Left cardiac atrium (tissue), 4 donors: Measurements from ENCODE around the gene ZNF215. TPM values are rescaled to one million over a fixed set of nuclear protein-coding genes. Genes with fewer than 3 reads are reported as not detected.
A peak's percentile ranks its signal among the peaks of the same experiment; 100 is the strongest.
"Not testable (repeated sequence)": the region's sequence is repeated elsewhere in the genome, so short reads cannot be mapped to it uniquely, and the experiment has no call there.

Experiments used
- ATAC-seq, 2 donors: fragments of 200-7000 bp; cut with Tn5 transposase; one replicate each; pipeline ENCODE4 v1.9.1; 2020; ENCODE audit warnings: mild to moderate bottlenecking in 2 of 2, moderate library complexity in 2 of 2
- DNase-seq: peaks from one replicate; pipeline ENCODE4 v3.0.0-alpha.2; 2020
- intact Hi-C, 2 donors: fragments of 100-400 bp; cut with DNase I; formaldehyde crosslinking; loops; one replicate each; pipeline versions ENCODE4 v1.14.1 to v1.15.1; 2022 to 2023
- long read RNA-seq: library from polyadenylated mRNA; unstranded; transcript quantifications from one replicate; pipeline ENCODE4 v2.0.0, GENCODE V29; 2021
- total RNA-seq, 2 donors: library from RNA; stranded (reverse); fragmentation: NEBNext Ultra II Directional; extraction: Animal tissue kit (Norgen Biotek cat#: 25700); gene quantifications; one replicate each; pipeline ENCODE4 v1.2.1, GENCODE V29; 2021
- donor health status: DM: no; HTN: yes; CAD: no.
- donor health status: DM: no; HTN: yes; CAD: no; lungs with severe emphysema.
- donor health status: DM: yes; HTN: yes; CAD: no.
- donor health status: Dilated cardiomyopathy.

Gene ZNF215
- 1 to 10 TPM in 1 of 2 donors, under 1 TPM in 1; 0.89 to 1.0 TPM for total RNA-seq
- long read RNA-seq, partial matches to known transcripts: 0 of 1 reads
- long read RNA-seq, other reads (novel, unspliced or antisense): 1 of 1 reads

DNA sequence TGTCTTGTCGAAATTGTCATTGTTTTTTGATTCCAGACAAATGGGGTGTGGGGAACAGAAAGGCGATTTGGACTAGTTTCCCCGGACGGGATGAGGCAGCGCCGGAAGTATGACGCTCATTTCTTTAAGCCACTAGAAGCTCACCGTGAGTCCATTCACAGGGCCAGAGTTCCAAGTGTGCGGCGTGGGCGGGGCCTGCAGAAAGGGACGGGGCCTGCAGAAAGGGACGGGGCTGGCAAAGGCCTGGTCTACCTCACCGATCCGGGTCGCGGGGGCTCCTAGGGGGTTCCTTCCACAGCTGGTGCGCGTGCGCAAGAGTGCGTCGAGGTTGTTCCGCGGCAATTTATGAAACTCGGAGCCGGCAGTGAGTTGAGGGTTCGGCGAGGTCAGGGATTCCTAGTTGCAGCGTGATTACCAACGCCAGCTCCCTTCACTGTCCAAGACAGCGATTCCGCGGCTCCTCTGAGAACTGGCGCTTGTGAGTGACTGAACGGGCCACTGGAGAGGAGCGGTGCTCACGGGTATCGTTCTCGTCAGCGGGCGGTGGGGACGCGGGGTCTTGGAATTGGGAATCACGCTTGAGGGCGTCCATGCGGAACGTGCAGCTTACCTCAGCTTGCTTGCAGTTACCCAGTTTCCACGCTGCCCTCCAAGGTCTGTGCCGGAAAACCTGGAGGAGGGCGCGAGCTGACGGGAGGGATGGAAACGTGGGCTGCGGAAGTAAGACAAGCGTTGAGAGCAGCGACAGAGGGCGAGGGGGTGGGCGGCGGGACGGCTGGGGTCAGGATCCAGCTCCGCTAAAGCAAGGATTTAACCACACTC lies at the start of gene ZNF215:
TSS of gene ZNF215 (plus strand) at position 219 of the 822 bp plus-strand sequence. CDS start 5,847 bp downstream, outside the sequence.
- intact Hi-C loops: no loop called here
- peak; percentile 93 to 94 for ATAC-seq
- peak; percentile 87 for DNase-seq

DNA sequence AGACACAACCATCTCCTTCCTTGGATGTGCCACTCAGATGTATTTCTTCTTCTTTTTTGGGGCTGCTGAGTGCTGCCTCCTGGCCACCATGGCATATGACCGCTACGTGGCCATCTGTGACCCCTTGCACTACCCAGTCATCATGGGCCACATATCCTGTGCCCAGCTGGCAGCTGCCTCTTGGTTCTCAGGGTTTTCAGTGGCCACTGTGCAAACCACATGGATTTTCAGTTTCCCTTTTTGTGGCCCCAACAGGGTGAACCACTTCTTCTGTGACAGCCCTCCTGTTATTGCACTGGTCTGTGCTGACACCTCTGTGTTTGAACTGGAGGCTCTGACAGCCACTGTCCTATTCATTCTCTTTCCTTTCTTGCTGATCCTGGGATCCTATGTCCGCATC lies 49.3 kb upstream of the ZNF215 start:
- intact Hi-C loops: no loop called here
- DNase-seq (no peak), ATAC-seq (no peak)

DNA sequence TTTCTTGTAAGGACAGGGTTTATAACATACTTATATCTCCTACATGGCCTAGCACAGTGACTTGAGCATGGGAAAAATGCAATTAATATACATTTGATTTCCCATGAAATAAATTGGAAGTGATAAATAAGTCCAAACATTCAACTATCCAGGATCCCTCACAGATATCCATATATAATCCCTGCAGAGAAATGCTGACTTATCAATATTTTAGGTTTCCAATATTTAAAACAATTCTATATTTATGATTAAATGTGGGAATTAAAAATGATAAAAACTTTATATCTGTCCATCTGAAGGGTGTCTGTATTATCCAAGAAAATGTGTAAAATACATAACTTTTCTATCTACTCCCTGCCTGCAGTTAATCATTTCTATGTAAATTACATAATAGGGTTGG lies 43.5 kb upstream of the ZNF215 start:
- intact Hi-C loops: no loop called here
- ATAC-seq (no peak), DNase-seq (no peak)

DNA sequence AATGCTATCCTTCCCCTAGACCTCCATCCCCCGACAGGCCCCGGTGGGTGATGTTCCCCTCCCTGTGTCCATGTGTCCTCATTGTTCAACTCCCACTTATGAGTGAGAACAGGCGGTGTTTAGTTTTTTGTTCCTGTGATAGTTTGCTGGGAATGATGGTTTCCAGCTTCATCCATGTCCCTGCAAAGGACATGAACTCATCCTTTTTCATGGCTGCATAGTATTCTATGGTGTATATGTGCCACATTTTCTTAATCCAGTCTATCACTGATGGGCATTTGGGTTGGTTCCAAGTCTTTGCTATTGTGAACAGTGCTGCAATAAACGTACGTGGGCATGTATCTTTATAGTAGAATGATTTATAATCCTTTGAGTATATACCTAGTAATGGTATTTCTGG lies 38.5 kb upstream of the ZNF215 start:
- DNase-seq, ATAC-seq, intact Hi-C loops: not testable (repeated sequence)

DNA sequence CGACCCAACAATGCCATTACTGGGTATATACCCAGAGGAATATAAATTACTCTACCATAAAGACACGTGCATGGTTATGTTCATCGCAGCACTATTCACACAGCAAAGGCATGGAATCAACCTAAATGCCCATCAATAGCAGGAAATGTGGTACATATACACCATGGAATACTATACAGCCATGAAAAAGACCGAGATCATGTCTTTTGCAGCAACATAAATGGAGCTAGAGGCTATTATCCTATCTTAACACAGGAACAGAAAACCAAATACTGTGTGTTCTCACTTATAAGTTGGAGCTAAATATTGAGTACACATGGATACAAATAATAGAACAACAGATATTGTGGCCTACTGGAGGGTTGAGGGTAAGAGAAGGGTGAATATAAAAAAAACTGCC lies 37.4 kb upstream of the ZNF215 start:
- DNase-seq: no peak
- no peak for ATAC-seq
- intact Hi-C loops: no loop called here

DNA sequence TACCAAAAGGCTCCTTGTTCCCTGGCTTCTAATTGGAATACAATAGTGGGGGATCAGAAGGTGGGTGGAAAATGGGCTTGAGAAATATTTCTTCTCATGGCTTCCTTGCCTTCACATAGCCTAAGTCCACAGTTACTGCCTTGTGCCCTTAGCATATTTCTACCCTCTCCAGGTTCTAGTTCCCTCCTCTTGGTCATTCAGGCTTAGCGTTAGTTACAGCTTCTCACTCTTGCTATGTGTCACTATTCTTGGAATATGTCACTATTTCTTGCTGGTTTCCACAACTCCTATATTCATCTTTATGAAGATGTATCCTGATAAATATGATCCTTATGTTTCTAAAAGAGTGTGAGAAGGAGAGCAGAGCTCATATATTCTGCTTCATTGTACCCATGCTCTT lies 36.4 kb upstream of the ZNF215 start:
- intact Hi-C loops: no loop called here
- DNase-seq (no peak), ATAC-seq (no peak)

DNA sequence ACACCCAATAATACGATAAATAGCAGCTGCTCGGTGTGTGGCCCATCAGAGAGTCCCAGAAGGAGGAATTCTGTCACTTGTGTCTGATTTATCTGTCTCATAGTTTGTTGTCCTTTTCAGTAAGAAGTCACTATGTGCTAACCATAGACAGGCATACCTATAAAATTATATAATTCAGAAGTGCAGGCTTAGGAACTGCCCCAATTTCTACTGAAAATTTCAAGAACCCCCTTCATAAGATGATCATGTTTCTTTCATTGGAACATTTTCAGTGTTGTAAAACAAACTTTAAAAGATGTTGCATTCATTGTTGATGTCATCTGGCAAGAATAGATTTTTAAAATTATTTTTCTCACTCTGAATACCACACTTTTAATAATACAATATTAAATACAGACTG lies 33.8 kb upstream of the ZNF215 start, which contains the start of gene OR2D2:
TSS of gene OR2D2 (minus strand) at position 101 of the 400 bp plus-strand sequence. CDS start at position 101, 0 bp downstream.
- ATAC-seq (no peak), DNase-seq (no peak)
- intact Hi-C loops: no loop called here

DNA sequence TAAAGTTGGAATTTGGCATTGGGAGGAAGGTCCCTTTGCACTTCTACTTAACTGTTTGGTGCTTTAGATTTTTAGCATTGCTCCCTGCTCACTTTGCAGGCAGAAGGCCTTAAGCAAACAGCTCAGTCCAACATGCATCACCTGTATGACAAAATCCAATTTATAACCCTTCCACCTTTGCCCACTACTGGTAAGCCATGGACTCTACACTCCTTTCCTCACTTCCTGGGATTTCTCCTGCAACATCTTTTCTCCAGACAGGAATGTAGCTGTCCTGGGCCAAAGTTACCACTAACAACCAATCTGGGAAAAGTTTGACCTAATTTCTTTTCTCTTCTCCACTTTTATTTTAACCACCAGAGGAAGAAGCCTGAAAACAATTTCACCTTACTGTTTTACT lies 32.1 kb upstream of the ZNF215 start:
- ATAC-seq (no peak), DNase-seq (no peak)
- intact Hi-C loops: no loop called here

DNA sequence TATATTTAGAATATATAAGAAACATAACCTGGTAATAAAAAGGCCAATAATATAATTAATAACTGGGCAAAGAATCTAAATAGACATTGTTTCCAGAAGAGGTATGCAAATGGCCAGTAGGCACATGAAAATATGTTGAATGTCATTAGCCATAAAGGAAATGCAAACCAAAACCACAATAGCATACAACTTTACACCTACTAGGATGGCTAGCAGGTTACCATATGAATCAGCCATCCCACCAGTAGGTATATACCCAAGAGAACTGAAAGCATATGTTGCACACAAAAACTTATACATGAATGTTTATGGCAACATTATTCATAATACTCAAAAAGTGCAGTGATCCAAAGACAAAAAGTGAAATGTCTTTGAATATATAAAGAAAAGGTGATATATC lies 31.2 kb upstream of the ZNF215 start:
- intact Hi-C loops: no loop called here
- DNase-seq: no peak

DNA sequence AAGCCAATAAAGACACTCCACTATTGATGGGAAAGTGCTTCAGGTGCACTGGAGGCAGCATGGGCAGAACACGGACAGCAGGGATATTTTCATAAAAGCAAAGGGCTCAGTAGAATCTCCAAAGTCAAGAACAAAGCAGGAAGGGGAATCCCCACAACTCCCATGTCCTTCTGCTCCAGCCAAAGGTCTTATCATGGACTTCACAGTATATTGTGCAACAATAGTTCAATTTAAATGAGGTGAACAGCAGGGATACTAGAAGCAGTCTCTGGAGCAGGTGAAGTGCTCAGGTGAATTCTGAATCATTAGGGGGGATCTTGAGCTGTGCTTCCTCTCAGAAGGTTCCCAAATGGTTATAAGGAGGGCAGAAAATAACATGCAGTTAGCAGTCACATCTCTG lies 27.3 kb upstream of the ZNF215 start:
- intact Hi-C loops: no loop called here
- DNase-seq (no peak), ATAC-seq (no peak)

More for the DNA sequence above, 31.2 kb upstream of the ZNF215 start:
- no peak for ATAC-seq

DNA sequence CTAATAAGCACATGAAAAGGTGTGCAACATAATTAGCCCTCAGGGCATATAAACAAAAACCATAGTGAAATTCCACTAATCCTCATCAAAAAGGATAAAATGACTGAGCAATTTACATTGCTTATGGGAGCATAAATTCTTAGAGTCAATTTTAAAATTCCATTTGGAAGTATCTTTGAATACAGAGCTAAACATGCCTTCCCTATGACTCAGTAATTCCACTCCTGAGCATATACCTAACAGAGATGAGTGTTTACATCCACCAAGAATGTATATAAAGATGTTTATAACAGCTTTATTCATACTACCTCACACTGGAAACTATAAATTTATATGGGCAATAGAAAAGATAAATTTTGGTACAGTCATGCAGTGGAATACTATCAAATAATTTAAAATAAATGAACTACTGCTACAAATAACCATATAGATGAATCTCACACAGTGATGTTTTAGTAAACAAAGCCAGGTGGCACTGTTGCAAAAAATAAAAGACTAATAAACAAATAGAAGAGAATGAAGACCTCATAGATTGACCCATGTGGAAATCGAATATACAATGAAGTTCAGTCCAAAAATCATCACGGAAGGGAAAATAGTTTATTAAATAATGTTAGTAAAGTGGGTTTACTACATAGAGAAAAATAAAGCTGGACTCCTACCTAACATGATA lies 25.8 kb upstream of the ZNF215 start:
- DNase-seq: no peak
- ATAC-seq: no peak
- intact Hi-C loops: no loop called here

DNA sequence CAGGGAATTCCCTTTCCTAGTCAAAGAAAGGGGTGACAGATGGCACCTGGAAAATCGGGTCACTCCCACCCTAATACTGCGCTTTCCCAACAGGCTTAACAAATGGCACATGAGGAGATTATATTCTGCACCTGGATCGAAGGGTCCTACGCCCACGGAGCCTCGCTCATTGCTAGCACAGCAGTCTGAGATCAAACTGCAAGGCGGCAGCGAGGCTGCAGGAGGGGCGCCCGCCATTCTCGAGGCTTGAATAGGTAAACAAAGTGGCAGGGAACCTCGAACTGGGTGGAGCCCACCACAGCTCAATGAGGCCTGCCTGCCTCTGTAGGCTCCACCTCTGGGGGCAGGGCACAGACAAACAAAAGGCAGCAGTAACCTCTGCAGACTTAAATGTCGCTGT lies 21.4 kb upstream of the ZNF215 start:
- DNase-seq, intact Hi-C loops, ATAC-seq: not testable (repeated sequence)

DNA sequence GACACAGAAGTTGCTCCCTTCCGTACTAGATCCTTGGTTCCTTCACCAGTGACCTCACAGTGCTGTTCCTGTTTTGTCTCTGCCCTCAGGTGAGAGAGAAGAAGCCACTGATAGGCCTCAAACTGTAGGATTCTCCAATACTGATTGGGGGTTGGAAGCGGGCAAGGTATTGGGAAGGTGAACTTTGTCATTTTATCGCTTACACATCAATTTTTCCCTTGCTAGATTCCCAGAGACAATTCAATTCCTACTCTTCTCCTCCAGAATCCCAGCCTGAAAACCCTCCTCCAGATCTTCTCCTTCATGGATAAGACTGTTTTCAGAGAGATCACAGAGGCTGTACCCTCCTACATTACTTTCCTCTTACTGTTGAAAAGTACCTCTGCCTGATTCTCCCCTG lies 14.8 kb upstream of the ZNF215 start:
- intact Hi-C loops: no loop called here
- DNase-seq (no peak), ATAC-seq (no peak)

DNA sequence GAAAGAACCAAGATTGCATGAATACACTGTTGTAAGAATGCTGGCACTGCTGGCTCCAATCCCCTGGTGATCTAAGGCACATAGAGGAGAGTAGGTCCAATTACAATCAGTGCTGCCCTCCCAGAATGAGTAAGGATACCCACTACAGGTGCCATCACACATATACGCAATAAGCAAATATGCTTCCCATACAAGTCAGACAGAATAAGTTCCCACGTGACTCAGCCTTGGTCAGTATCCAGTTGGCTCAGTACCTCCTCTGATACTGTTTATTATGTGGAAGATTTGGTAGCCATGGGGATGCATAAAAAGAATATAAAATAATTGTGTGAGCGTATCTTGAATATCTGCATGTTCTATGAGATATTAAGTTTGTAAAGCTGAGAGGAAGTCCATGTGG lies 14.3 kb upstream of the ZNF215 start:
- DNase-seq: peak; percentile 22
- peak in 1 of 2 donors; percentile 64 for ATAC-seq
- intact Hi-C loops: no loop called here

DNA sequence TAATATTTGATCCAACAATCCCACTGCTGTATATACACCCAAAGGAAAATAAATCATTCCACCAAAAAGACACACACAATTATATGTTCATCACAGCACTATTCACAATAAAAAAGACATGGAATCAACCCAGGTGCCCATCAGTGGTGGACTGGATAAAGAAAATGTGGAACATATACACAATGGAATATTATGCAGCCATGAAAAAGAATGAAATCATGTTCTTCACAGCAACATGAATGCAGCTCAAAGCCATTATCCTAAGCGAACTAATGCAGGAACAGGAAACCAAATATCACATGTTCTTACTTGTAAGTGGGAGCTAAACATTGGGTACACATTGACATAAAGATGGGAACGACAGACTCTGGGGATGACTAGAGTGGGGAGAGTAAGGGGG lies 6.5 kb upstream of the ZNF215 start:
- no peak for ATAC-seq
- intact Hi-C loops: no loop called here
- DNase-seq: no peak

DNA sequence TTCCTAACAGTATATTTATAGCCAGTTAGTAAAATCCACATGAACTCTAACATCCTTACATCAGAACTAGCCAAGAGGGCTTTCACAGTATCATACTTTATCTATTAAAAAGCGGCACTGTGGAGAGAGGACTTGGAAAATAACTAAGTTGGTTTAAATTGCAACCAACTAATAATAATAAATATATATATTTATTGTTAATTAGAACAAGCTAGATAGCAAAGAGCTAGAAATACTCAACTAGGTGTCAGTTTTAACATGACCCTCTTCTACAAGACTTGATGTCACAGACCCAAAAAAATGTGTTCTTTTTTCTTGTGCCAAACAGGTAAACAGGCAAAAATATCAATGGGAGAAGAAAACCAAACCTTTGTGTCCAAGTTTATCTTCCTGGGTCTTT lies 5.5 kb upstream of the ZNF215 start, which contains the start of gene OR2D3:
TSS of gene OR2D3 (plus strand) at position 301 of the 400 bp plus-strand sequence. CDS start at position 301, 0 bp downstream.
- intact Hi-C loops: no loop called here
- DNase-seq (no peak), ATAC-seq (no peak)

DNA sequence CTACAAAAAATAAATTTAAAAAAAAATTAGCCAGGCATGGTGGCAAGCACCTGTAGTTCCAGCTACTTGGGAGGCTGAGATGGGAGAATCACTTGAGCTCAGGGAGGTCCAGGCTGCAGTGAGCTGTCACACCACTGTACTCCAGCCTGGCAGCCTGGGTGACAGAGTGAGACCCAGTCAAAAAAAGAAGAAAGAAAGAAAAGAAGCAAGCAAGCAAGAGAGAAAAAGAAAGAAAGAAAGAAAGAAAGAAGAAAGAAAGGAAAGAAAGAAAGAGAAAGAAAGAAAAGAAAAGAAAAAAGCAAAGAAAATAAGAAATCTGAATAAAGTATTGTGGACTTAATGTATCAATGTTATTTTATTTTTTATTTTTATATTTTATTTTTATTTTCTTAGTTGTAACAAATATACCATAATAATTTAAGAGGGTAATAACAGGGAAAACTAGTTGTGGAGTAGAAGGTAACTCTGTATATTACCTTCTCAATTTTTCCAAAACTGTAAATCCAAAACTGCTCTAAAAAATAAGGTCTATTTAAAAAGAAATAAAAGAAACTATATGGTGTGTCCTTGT lies 1.1 kb upstream of the ZNF215 start:
- no peak for DNase-seq

DNA sequence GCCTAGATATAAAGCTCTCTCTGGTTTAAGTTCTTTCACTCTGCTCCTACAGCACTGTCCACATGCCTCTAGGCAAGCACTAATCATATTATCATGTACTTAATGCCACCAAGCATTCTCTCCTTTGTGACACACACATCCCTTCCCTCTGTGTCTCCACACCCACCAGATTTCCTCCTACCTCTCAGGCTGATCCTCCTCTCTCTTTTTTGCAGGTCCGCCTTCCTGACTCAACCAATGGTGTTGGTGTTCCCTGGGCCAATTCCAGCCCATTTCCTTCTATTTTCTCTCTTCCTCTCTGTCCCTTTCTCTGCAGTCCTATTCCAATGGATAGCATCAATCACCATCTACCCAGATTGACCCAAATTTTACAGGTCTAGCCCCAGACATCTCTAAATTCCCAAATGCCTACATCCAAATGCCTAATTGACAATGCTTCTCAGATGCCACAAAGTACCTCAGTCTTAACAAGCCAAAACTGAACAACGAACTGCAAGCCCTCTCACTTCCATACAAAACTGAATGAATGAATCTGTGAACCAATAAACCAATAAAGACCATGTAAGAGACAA lies 504 bp upstream of the ZNF215 start:
- DNase-seq: no peak
- ATAC-seq: peak in 1 of 2 donors; percentile 27
- intact Hi-C loops: no loop called here

More for the DNA sequence above, 1.1 kb upstream of the ZNF215 start:
- no peak for ATAC-seq
- intact Hi-C loops: no loop called here

DNA sequence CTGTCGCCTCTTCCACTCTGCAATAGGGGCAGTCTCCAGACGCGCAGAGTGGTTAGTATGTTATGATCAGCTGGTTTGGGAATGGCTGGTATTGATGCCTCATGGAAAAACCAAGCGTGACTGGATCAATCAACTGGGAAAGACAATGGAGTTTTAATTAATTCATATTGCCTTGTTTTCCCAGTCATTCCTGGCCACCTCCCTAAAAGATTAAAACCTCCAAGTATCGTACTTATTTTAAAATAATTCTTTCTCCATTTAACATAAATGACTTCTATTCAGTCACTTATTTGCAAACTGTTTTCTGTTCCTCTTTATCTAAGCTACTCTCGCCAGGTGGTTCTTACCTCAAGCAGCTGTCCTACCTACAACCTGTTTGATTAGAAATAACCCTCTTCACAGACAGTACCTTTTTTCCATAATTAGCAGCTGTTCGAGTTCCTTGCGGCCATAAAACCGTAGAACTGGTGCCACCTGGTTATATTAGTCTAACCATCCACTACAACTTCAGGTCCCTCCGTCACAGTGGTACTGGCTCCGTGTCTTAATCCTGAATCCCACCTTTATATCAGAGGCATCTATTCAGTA lies 898 bp downstream of the ZNF215 start:
- DNase-seq: no peak
- ATAC-seq: no peak
- intact Hi-C loops: no loop called here
